AG04449 (cell line): Measurements from ENCODE around the gene ARF5.

Experiments
- CTCF ChIA-PET: fragments of 350-600 bp; formaldehyde crosslinking; extraction: SDS; loops from one replicate; lab custom pipeline; 2021; ENCODE audit warnings: antibody characterized with exemption; lab: Yijun Ruan, JAX
- POLR2A ChIA-PET: fragments of 400-600, 350-600 bp; formaldehyde crosslinking; extraction: SDS; loops from one replicate; lab custom pipeline; 2020; ENCODE audit warnings: antibody characterized with exemption, inconsistent platforms; lab: Yijun Ruan, JAX
- DNase-seq: peaks from one replicate; pipeline ENCODE4 v3.0.0-alpha.2; 2010; ENCODE audit warnings: low read depth, low spot score
- H3K4me3 ChIP-seq: 2 replicates; pipeline ENCODE4 v1.5.1; 2011; ENCODE audit warnings: low read depth, mild to moderate bottlenecking, control low read depth, low read length
- CTCF ChIP-seq: IDR thresholded peaks from one replicate; pipeline ENCODE4 v1.5.1; 2011; ENCODE audit warnings: mild to moderate bottlenecking, moderate library complexity, low read length, control low read depth, inconsistent platforms; ENCODE audit not compliant: insufficient read depth; ENCODE audit errors: missing control alignments

ARF5 gene

GRCh38 chr7:127609297-127609696, 21.1 kb downstream of the ARF5 start:
- ChIA-PET POLR2A (no interaction called here), CTCF (interaction anchor here (1.3 kb wide), 1 partner anchor 10 kb away, joined by 3 read pairs; no protein-coding TSS in a partner anchor)
- H3K4me3 ChIP-seq, result no peak overlapping the region
- no peak for DNase-seq
- no peak for TF ChIP-seq CTCF

- no peak for TF ChIP-seq CTCF
- H3K4me3 ChIP-seq, result no peak overlapping the region
- CTCF ChIA-PET, result no interaction called here
- no peak for DNase-seq
- POLR2A ChIA-PET, result no interaction called here
These were observed 24.1 kb downstream of the ARF5 start for GRCh38 chr7:127612263-127612662.

- ChIA-PET POLR2A (no interaction called here), CTCF (interaction anchor here (1.0 kb wide), 1 partner anchor 9 kb away, joined by 3 read pairs; no protein-coding TSS in a partner anchor)
- H3K4me3 ChIP-seq, result no peak overlapping the region
- no peak for TF ChIP-seq CTCF
- DNase-seq, result no peak
These were observed 28.5 kb downstream of the ARF5 start for GRCh38 chr7:127616724-127617123.

- no peak within 1 kb of the TSS for H3K4me3 ChIP-seq
- DNase-seq, result no peak
- POLR2A ChIA-PET, result no interaction called here
- CTCF ChIA-PET, result no interaction called here
- TF ChIP-seq CTCF, result no peak
These were observed 29.8 kb downstream of the ARF5 start, which contains the start of gene PAX4 for GRCh38 chr7:127618042-127618441. TSS of gene PAX4 (minus strand) at chr7:127618142. CDS start at chr7:127615928, 2,214 bp downstream.

DNA sequence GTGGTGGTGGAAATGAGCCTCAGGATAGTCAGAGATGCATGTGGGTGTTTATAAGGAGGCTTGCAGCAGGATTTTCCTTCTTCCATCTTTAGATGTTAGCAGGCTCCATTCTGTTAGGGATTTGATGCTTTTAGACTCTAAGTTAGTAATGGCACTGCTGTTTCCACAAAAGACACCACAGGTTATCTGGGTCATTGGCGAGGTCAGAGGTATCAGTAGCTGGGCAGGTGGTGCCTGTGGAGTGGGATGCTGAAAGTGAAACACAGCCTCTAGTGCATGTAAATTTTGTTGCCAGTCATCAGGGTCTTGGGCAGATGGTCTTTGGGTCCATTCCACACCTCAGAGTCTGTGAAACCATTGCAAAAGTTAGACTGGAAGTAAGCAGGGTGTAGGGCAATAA, 30.6 kb downstream of the ARF5 start:
- POLR2A ChIA-PET, result no interaction called here
- no peak for DNase-seq
- CTCF ChIA-PET, result interaction anchor here (1.3 kb wide), 1 partner anchor 10 kb away, joined by 3 read pairs; no protein-coding TSS in a partner anchor
- TF ChIP-seq CTCF, result no peak
- H3K4me3 ChIP-seq, result no peak overlapping the region

DNA sequence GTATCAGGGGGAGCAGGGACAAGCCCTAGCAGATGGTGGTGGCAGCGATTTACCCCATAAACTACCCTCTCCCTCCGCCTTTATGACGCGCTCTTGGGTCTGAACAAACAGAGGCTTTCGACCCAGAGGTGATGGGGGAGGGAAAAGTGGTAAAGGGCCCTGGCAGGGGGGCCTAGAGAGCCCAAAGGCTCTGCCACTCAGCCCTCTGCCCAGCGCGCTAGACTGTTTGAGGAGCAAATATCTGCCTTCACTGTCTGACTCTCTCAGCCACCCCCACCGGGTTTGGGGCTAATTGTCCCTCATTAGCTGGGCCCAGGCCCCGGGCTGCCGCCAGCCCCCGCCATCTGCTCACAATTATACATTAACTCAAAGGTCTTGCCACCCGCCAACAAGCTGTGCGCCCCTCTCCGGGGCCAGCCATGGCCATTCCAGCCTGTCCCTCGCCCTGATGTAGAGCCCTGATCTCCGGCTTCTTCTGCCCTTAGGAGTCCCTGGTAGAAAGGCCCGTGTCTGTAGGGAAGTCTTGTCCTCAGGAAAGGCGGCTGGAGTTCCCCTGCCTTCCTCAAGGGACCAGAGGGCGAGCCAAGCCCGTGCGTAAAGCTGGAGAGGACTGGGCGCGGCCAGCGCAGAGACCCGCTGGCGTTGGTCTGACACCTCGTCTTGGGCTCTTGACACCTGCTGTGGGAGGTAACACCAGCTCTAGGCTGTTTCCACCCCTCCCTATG, 31.6 kb downstream of the ARF5 start:
- no peak overlapping the region for H3K4me3 ChIP-seq
- DNase-seq, result no peak
- POLR2A ChIA-PET, result no interaction called here
- TF ChIP-seq CTCF, result no peak
- CTCF ChIA-PET, result interaction anchor here (1.1 to 1.3 kb wide), 2 partner anchors 9 to 11 kb away, joined by 3 read pairs; no protein-coding TSS in a partner anchor
